K562 (cell line): ENCODE measurements around the gene MTOR. TPM values are rescaled to one million over a fixed set of nuclear protein-coding genes. Genes with fewer than 3 reads are reported as not detected.
A peak's percentile ranks its signal among the peaks of the same experiment; 100 is the strongest.

Source experiments
- CBX8 ChIP-seq: fragments of 200-600 bp; sonication (generic); IDR thresholded peaks from 2 replicates; pipeline ENCODE4 v1.6.1; 2012; ENCODE audit warnings: borderline replicate concordance, mixed run types, low read depth, mild to moderate bottlenecking, moderate library complexity, mixed read lengths, low read length, control low read depth, inconsistent platforms; ENCODE audit not compliant: poor library complexity, severe bottlenecking; ENCODE audit errors: extremely low read depth
- CREB1 ChIP-seq, 2 experiments: sonication (generic) in 1 of 2; formaldehyde crosslinking in 1 of 2; IDR thresholded peaks; 2 replicates each; pipeline versions ENCODE4 v1.6.1 to v1.8.0; 2012 to 2022; ENCODE audit warnings: inconsistent platforms in 1 of 2, mild to moderate bottlenecking in 1 of 2, missing genetic modification reagents in 1 of 2, moderate library complexity in 1 of 2
- EHMT2 ChIP-seq: fragments of 450-650 bp; IDR thresholded peaks from 2 replicates; pipeline ENCODE4 v1.6.1; 2018; ENCODE audit warnings: antibody characterized with exemption
- HEY1 ChIP-seq: fragments of 250-450 bp; sonication (Bioruptor Pico); IDR thresholded peaks from 2 replicates; pipeline ENCODE4 v1.5.0; 2020; ENCODE audit warnings: mild to moderate bottlenecking, moderate library complexity, borderline replicate concordance
- HNRNPH1 ChIP-seq: fragments of 200-400 bp; formaldehyde crosslinking; optimal IDR thresholded peaks from 2 replicates; pipeline ENCODE3; 2017; ENCODE audit warnings: low read depth, mild to moderate bottlenecking, low read length, moderate library complexity
- KLF10 ChIP-seq: fragments of 250-450 bp; sonication (Bioruptor Pico); IDR thresholded peaks from 2 replicates; pipeline ENCODE4 v1.6.1; 2021; ENCODE audit warnings: matching md5 sums
- SAP30 ChIP-seq: fragments of 200-600 bp; sonication (generic); IDR thresholded peaks from 2 replicates; pipeline ENCODE4 v1.6.1; 2012; ENCODE audit warnings: borderline replicate concordance, low read depth, mild to moderate bottlenecking, moderate library complexity, low read length, control low read depth, inconsistent platforms; ENCODE audit not compliant: insufficient read depth, poor library complexity, severe bottlenecking
- SREBF2 ChIP-seq: sonication (generic); formaldehyde crosslinking; IDR thresholded peaks from 2 replicates; pipeline ENCODE4 v1.4.0; 2020; ENCODE audit warnings: mild to moderate bottlenecking, missing genetic modification reagents
- TBP ChIP-seq: optimal IDR thresholded peaks from 2 replicates; pipeline ENCODE3; 2011; ENCODE audit warnings: low read depth, low read length, improper control_type of control experiment
- TEAD1 ChIP-seq, 2 experiments: fragments of 450-650 bp in 1 of 2; sonication (generic) in 1 of 2; formaldehyde crosslinking; IDR thresholded peaks; 2 replicates each; pipeline versions ENCODE4 v1.4.0 to v1.8.0; 2020 to 2022; ENCODE audit warnings: mild to moderate bottlenecking in 2 of 2, missing genetic modification reagents in 1 of 2
- ZBTB1 ChIP-seq: sonication (generic); formaldehyde crosslinking; IDR thresholded peaks from 2 replicates; pipeline ENCODE4 v1.8.1; 2023; ENCODE audit warnings: missing genetic modification reagents, low read depth, mild to moderate bottlenecking, borderline replicate concordance
- ZKSCAN3 ChIP-seq: fragments of 250-450 bp; sonication (Bioruptor Pico); IDR thresholded peaks from 2 replicates; pipeline ENCODE4 v1.4.0; 2020
- ZNF184 ChIP-seq: sonication (generic); formaldehyde crosslinking; IDR thresholded peaks from 2 replicates; pipeline ENCODE4 v1.5.0; 2020; ENCODE audit warnings: missing genetic modification reagents
- polyA plus RNA-seq, 8 experiments: library from polyadenylated mRNA; depleted of rRNA in 4 of 8; stranded (reverse) in 5 of 8; unstranded in 3 of 8; fragments of >200 nt; fragmentation: Nextera tagmentation in 2 of 8; fragmentation: Illumina TruSeq in 1 of 8; extraction: Ambion mirVana in 2 of 8; extraction: Trizol in 1 of 8; gene quantifications; 2 replicates each; pipeline versions ENCODE4 v1.2.1 to v1.2.3, GENCODE V29; 2011 to 2014; ENCODE audit warnings: inconsistent platforms in 1 of 8, missing spikeins in 1 of 8
- total RNA-seq, 7 experiments: library from RNA; depleted of rRNA in 6 of 7; stranded (reverse); fragments of >200 nt in 6 of 7; fragmentation: Illumina TruSeq in 2 of 7; extraction: Trizol in 2 of 7; gene quantifications; 2 replicates each; pipeline versions ENCODE4 v1.2.1 to v1.2.3, GENCODE V29; 2011 to 2021; ENCODE audit warnings: low replicate concordance in 1 of 7
- TF ChIP-seq, protein P1 (sequence below): fragments of 450-650 bp; IDR thresholded peaks from 2 replicates; pipeline ENCODE4 v1.6.1; 2018; ENCODE audit not compliant: partially characterized antibody
- TF ChIP-seq, protein P2 (sequence below), 2 experiments: fragments of 200-800 bp in 1 of 2; sonication (Bioruptor generic) in 1 of 2; sonication (generic) in 1 of 2; formaldehyde crosslinking in 1 of 2; IDR thresholded peaks in 1 of 2; conservative IDR thresholded peaks in 1 of 2; 2 replicates each; pipeline versions ENCODE4 v1.5.0 to v1.6.1; 2016 to 2020; ENCODE audit warnings: missing compliant biosample characterization in 1 of 2, missing genetic modification characterization in 1 of 2, missing genetic modification reagents in 1 of 2
- TF ChIP-seq, protein P3 (sequence below): sonication (generic); formaldehyde crosslinking; IDR thresholded peaks from 2 replicates; pipeline ENCODE4 v1.8.1; 2023; ENCODE audit warnings: mild to moderate bottlenecking, missing genetic modification reagents, moderate library complexity
- TF ChIP-seq, protein P4 (sequence below): sonication (generic); formaldehyde crosslinking; IDR thresholded peaks from 2 replicates; pipeline ENCODE4 v1.8.0; 2022; ENCODE audit warnings: mild to moderate bottlenecking, low read depth, missing genetic modification reagents

Gene MTOR
- total and polyA plus RNA-seq, 9 of the 15 experiments (the other 6 are each of a cell fraction or from before 2014, with no cell fraction given) = 11.4 to 71.4 (median 52.2) TPM

DNA sequence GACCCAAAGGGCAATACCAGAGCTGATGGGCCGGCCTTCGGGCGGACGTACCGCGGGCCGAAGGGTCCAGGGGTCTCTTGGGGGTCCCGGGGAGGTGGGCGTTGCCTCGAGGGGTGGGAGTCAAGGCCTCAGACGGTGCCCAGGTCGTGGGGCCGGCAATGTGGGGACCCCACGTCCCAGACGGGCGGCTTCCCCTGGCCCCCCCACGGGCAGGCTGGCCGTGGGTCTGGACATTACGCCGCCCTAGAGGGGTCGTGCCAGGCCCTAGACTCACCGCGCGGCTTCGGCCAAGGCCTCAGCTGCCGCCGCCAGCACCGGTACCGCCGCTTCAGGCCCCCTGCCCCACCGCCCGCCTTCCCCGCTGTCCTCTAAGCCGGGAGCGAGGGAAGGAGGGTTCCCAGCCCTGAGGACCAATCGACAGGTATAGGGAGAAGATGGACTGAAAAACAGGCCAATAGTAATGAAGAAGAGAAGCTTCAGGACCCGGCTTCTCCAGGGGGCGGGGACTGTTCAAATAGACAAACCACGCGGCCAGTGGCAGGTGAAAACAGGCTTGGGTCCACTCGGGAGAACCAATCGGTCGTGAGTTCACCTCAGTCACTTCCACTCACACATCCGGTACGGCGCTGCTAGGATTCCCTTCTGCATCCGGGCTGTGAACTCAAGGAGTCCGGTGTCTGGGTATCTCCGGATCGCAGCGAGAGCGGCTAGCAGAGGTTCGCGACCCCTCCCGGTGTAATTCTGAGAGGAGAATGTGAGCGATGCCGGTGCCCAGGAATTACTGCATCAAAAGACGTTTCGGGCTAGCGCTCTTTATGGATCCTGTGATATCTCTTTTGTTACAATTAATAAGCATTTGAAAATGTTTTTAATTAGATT lies at the start of gene MTOR (continued):
- peak; percentile 75 for TF ChIP-seq TBP
- peak in 1 of 2 experiments; percentile 72; a peak in 1 of 4 replicates for TF ChIP-seq TEAD1 (CRISPR knock-in tag; IDR thresholded peaks at IDR 0.05)
- TF ChIP-seq HEY1 (CRISPR knock-in tag) = no peak; the same call in 1 of the 2 replicates
- TF ChIP-seq, protein P1, sequence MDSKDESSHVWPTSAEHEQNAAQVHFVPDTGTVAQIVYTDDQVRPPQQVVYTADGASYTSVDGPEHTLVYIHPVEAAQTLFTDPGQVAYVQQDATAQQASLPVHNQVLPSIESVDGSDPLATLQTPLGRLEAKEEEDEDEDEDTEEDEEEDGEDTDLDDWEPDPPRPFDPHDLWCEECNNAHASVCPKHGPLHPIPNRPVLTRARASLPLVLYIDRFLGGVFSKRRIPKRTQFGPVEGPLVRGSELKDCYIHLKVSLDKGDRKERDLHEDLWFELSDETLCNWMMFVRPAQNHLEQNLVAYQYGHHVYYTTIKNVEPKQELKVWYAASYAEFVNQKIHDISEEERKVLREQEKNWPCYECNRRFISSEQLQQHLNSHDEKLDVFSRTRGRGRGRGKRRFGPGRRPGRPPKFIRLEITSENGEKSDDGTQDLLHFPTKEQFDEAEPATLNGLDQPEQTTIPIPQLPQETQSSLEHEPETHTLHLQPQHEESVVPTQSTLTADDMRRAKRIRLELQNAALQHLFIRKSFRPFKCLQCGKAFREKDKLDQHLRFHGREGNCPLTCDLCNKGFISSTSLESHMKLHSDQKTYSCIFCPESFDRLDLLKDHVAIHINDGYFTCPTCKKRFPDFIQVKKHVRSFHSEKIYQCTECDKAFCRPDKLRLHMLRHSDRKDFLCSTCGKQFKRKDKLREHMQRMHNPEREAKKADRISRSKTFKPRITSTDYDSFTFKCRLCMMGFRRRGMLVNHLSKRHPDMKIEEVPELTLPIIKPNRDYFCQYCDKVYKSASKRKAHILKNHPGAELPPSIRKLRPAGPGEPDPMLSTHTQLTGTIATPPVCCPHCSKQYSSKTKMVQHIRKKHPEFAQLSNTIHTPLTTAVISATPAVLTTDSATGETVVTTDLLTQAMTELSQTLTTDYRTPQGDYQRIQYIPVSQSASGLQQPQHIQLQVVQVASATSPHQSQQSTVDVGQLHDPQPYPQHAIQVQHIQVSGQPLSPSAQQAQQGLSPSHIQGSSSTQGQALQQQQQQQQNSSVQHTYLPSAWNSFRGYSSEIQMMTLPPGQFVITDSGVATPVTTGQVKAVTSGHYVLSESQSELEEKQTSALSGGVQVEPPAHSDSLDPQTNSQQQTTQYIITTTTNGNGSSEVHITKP = peak; percentile 27
- TF ChIP-seq SAP30 = peak; percentile 66
- TF ChIP-seq, protein P2, sequence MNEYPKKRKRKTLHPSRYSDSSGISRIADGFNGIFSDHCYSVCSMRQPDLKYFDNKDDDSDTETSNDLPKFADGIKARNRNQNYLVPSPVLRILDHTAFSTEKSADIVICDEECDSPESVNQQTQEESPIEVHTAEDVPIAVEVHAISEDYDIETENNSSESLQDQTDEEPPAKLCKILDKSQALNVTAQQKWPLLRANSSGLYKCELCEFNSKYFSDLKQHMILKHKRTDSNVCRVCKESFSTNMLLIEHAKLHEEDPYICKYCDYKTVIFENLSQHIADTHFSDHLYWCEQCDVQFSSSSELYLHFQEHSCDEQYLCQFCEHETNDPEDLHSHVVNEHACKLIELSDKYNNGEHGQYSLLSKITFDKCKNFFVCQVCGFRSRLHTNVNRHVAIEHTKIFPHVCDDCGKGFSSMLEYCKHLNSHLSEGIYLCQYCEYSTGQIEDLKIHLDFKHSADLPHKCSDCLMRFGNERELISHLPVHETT (CRISPR knock-in tag; conservative IDR thresholded peaks at IDR 0.05 in 1 of 2, IDR thresholded peaks at IDR 0.05 in 1 of 2) = peak in 1 of 2 experiments; percentile 97; a peak in 2 of 4 replicates
- TF ChIP-seq, protein P3, sequence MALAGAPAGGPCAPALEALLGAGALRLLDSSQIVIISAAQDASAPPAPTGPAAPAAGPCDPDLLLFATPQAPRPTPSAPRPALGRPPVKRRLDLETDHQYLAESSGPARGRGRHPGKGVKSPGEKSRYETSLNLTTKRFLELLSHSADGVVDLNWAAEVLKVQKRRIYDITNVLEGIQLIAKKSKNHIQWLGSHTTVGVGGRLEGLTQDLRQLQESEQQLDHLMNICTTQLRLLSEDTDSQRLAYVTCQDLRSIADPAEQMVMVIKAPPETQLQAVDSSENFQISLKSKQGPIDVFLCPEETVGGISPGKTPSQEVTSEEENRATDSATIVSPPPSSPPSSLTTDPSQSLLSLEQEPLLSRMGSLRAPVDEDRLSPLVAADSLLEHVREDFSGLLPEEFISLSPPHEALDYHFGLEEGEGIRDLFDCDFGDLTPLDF = 0 out of 2 replicates have a peak, but pooled peaks have one; percentile 58
- TF ChIP-seq, protein P4, sequence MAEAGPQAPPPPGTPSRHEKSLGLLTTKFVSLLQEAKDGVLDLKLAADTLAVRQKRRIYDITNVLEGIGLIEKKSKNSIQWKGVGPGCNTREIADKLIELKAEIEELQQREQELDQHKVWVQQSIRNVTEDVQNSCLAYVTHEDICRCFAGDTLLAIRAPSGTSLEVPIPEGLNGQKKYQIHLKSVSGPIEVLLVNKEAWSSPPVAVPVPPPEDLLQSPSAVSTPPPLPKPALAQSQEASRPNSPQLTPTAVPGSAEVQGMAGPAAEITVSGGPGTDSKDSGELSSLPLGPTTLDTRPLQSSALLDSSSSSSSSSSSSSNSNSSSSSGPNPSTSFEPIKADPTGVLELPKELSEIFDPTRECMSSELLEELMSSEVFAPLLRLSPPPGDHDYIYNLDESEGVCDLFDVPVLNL (CRISPR knock-in tag) = no peak; the same call in 1 of the 2 replicates
- no peak for TF ChIP-seq ZBTB1 (CRISPR knock-in tag)
- TF ChIP-seq CBX8 = no peak
- TF ChIP-seq CREB1 (IDR thresholded peaks at IDR 0.05) = peak; percentile 66
- peak; percentile 66 for TF ChIP-seq CREB1 (CRISPR knock-in tag; IDR thresholded peaks at IDR 0.05)
- TF ChIP-seq ZKSCAN3 (CRISPR knock-in tag) = no peak
- TF ChIP-seq EHMT2 = no peak
- no peak for TF ChIP-seq SREBF2 (CRISPR knock-in tag)
- no peak for TF ChIP-seq HNRNPH1
- TF ChIP-seq ZNF184 (CRISPR knock-in tag) = no peak
- TF ChIP-seq KLF10 (CRISPR knock-in tag) = no peak
